ENCODE results near the gene CD22.

Gene CD22

DNA sequence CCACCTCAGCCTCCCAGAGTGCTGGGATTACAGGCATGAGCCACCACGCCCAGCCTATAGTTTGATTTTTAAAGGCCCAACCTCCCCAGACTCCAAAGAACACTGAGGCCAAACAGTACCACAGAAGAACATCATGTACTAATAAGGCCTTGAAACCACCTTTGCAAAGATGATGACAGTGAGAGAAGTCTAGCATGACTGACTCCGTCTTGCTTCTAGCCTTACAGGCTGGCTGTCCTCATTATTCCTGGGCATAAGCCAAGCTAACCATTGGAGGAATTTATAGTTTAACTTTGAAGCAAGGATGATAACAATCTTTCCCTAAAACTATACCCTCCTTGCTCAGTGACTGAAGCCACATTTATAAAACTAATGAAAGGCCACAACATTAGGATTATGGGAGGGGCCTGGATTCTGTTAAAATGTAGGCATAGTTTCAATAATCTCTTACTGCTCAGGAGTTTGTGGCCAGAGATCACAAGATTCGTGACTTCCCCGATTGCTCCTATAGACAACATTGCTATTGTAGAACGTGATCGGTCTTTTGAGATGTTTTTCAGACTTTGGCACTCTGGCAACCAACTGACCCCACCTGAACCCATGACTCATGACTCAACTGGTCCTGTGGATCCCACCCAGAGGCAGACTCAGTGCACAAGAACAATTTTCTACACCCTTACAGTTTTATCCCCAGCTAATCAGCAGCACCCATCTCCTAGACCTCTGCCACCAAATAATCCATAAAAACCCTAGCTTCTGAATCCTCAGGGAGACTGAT, 59.5 kb downstream of the CD22 start:
- no peak for DNase-seq (ENCODE audit: low read depth)

DNA sequence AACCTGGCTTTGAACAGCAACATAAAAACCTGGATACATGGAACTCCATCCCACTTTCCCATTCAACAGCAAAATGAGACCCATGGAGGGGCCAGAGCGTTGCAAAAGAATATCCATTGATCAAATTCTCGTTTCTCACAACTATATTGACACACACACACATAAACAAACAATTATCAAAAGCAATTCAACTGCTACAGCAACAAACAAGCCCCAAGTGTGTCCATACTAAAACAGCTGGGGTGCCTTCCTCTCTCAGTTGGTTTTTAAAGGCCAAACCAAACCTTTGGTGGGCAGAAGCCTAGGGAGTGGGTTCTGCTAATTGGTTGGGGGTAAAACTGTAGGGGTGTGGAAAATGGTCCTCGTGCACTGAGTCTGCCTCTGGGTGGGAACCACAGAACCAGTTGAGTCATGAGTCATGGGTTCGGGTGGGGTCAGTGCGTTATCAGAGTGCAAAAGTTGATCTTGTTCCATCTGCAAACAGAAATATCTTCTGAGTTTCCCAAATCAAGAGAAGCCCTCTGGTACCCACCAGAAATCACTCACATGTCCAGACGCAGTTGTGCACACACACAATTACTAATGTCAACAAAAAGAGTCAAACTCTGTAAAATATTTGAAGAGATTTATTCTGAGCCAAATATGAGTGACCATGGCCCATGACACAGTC, 60.3 kb downstream of the CD22 start:
- no peak for DNase-seq (ENCODE audit: low read depth)

DNA sequence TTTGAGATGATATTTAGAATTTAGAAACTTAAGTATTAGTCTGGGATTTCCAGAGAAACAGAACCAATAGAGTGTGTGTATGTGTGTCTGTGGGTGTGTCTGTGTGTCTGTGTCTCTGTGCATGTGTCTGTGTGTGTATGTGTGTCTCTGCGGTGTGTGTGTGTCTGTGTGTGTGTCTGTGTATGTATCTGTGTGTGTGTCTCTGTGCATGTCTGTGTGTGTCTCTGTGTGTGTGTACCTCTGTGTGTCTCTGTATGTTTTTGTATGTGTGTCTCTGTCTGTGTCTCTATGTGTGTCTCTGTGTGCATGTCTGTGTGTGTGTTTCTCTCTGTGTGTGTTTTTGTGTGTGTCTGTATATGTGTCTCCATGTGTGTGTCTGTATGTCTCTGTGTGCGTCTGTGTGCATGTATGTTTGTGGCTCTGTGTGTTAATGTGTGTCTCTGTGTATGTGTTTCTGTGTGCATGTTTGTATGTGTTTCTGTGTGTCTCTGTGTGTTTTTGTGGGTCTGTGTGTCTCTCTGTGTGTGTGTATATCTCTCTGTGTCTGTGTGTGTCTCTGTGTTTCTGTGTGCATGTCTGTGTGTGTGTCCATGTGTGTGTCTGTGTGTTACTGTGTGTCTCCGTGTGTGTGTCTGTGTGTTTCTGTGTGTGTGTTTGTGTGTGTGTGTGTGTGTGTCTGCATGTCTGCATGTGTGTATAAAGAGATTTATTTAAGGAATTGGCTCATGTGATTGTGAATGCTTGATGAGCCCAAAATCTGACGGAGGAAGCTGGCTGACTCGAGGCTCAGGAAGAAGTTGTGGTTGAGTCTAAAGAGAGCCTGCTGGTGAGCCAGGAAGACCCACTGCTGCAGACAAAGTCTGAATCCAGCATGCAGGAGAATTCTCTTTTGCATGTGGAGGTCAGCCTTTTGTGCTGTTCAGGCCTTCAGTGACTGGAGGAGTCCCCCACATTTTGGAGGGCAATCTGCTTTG, 64.0 kb downstream of the CD22 start:
- DNase-seq (ENCODE audit: low read depth), result no peak

DNA sequence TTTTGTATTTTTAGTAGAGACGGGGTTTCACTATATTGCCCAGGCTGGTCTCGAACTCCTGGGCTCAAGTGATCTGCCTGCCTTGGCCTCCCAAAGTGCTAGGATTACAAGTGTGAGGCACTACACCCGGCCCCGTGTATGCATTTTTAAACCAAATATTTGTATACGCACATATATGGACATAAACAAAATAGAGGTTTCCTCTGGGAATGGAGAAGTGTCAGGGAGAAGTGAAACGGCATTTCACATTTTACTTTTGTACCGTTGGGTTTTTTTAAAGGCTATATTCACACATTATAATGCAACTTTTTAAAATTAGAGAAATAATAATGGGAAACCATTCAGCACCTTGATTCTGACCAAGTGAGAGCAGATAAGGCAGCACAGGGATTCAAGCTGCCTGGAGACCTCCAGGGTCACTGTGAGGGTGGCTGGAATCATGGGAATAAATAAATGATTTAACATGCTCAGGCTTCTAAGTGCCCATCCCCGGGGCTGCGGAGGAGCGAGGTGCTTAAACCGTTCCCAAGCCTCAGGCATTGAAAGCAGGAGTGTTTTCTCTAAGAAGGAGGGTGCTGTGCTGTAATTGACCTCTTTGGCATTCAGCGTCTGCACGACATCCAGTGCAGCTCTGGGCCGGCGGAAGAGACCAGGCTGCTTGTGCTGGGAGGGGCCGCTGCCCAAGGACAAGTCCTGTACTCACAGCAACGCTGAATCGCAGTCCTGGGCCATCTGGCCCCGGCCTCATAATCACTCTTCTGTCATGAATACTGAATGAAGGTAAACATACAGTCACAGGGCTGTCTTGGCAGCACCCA, 66.6 kb downstream of the CD22 start:
- no peak for DNase-seq (ENCODE audit: low read depth)

DNA sequence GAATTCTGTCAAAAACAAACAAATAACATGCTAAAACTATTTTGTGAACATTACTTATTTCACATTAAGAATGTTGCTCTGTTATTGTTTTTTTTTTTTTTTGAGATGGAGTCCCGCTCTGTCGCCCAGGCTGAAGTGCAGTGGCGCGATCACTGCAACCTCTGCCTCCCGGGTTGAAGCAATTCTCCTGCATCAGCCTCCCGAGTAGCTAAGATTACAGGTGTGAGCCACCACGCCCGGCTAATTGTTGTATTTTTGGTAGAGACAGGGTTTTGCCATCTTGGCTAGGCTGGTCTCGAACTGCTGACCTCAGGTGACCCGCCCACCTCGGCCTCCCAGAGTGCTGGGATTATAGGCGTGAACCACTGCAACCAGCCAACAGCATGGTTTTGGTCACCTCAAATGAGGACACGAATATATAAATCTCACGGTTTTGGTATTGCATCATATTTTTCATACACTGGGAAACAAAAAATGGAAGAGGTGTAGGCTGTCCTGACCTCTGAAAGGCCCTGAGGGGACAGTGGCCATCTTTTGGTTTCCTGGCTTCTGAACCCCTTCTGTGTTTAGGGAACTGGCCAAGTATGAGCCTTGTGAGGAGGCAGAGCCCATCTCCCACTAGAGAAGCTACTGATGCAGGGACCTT, 67.4 kb downstream of the CD22 start:
- no peak for DNase-seq (ENCODE audit: low read depth)
